HCT116 (cell line): ENCODE results near the gene CDK14. TPM values are rescaled to one million over a fixed set of nuclear protein-coding genes. Genes with fewer than 3 reads are reported as not detected.

Experiments
- ATAC-seq: fragments of 200-7000 bp; cut with Tn5 transposase; 2 replicates; pipeline ENCODE4 v1.9.1; 2020; ENCODE audit warnings: mild to moderate bottlenecking, moderate library complexity
- BruUV-seq: library from RNA; stranded (reverse); fragments of 400-500 nt; replicated peaks from 2 replicates; lab custom pipeline; 2021; lab: Mats Ljungman, UMichigan
- CTCF ChIA-PET: fragments of 300-600 bp; sonication (Branson Sonifier 250); formaldehyde crosslinking; loops from one replicate; lab custom pipeline; 2021; ENCODE audit warnings: antibody characterized with exemption; lab: Charles Lee
- POLR2A ChIA-PET: fragments of 300-600, 350-600 bp; sonication (Branson Sonifier 250); formaldehyde crosslinking; loops from one replicate; lab custom pipeline; 2021; ENCODE audit warnings: antibody characterized with exemption; lab: Charles Lee
- RAD21 ChIA-PET, 2 experiments: fragments of 300-600 bp; sonication (Branson Sonifier 250); formaldehyde crosslinking; loops; one replicate each; lab custom pipeline; 2023; ENCODE audit warnings: low total read pairs in 2 of 2; ENCODE audit not compliant: uncharacterized antibody in 2 of 2, unreplicated experiment in 2 of 2, low non-redundant PET in 1 of 2; lab: Charles Lee
- DNase-seq: peaks from one replicate; pipeline ENCODE4 v3.0.0-alpha.2; 2010; ENCODE audit warnings: low read depth, low spot score
- H2AFZ ChIP-seq: fragments of 200-600 bp; shearing (Covaris generic), sonication (generic); 2 replicates; pipeline ENCODE4 v1.6.1; 2017; ENCODE audit warnings: low read depth, mixed run types, mixed read lengths, antibody characterized with exemption, low read length; ENCODE audit not compliant: poor library complexity, severe bottlenecking
- H3K27ac ChIP-seq: 2 replicates; pipeline ENCODE4 v1.5.1; 2012; ENCODE audit warnings: low read depth, low read length
- H3K27me3 ChIP-seq: fragments of 200-600 bp; sonication (generic); 2 replicates; pipeline ENCODE4 v1.6.1; 2016; ENCODE audit warnings: mixed run types, low read length, mixed read lengths; ENCODE audit not compliant: insufficient read depth
- H3K36me3 ChIP-seq, 2 experiments: fragments of 200-500 bp in 1 of 2; fragments of 200-600 bp in 1 of 2; sonication (Bioruptor generic) in 1 of 2; sonication (generic) in 1 of 2; 2 replicates each; pipeline versions ENCODE4 v1.5.1 to v1.6.1; 2014 to 2016; ENCODE audit warnings: low read length in 2 of 2, inconsistent platforms in 1 of 2, mixed read lengths in 1 of 2, mixed run types in 1 of 2; ENCODE audit not compliant: insufficient read depth in 2 of 2, control insufficient read depth in 1 of 2
- H3K4me1 ChIP-seq, 2 experiments: fragments of 200-600 bp in 1 of 2; sonication (generic) in 1 of 2; 2 replicates each; pipeline versions ENCODE4 v1.5.1 to v1.6.1; 2012 to 2017; ENCODE audit warnings: low read length in 2 of 2, inconsistent platforms in 1 of 2, mild to moderate bottlenecking in 1 of 2, mixed read lengths in 1 of 2, mixed run types in 1 of 2, moderate library complexity in 1 of 2; ENCODE audit not compliant: insufficient read depth in 2 of 2, control insufficient read depth in 1 of 2
- H3K4me2 ChIP-seq: fragments of 200-600 bp; sonication (generic); 2 replicates; pipeline ENCODE4 v1.6.1; 2017; ENCODE audit warnings: mixed run types, low read length, mixed read lengths
- H3K4me3 ChIP-seq, 2 experiments: fragments of 200-600 bp in 1 of 2; sonication (generic) in 1 of 2; replicated peaks in 1 of 2; 2 replicates each; pipeline ENCODE4 v1.5.1; 2011 to 2016; ENCODE audit warnings: low read length in 2 of 2, control low read depth in 1 of 2, low read depth in 1 of 2, mild to moderate bottlenecking in 1 of 2, mixed read lengths in 1 of 2, mixed run types in 1 of 2
- H3K79me2 ChIP-seq: fragments of 200-600 bp; sonication (generic); 2 replicates; pipeline ENCODE4 v1.6.1; 2017; ENCODE audit warnings: mild to moderate bottlenecking, mixed run types, low read length, moderate library complexity, mixed read lengths; ENCODE audit not compliant: insufficient read depth
- H3K9ac ChIP-seq: fragments of 200-600 bp; sonication (generic); 2 replicates; pipeline ENCODE4 v1.6.1; 2016; ENCODE audit warnings: low read length, mixed read lengths
- H3K9me2 ChIP-seq: fragments of 200-600 bp; sonication (generic), shearing (Covaris generic); 2 replicates; pipeline ENCODE4 v1.6.1; 2017; ENCODE audit warnings: mixed run types, mild to moderate bottlenecking, moderate library complexity; ENCODE audit not compliant: insufficient read depth
- H3K9me3 ChIP-seq, 2 experiments: fragments of 200-500 bp in 1 of 2; fragments of 200-600 bp in 1 of 2; sonication (Bioruptor generic) in 1 of 2; sonication (generic) in 1 of 2; 2 replicates each; pipeline ENCODE4 v1.6.1; 2014 to 2017; ENCODE audit warnings: low read length in 2 of 2, mixed read lengths in 2 of 2, inconsistent platforms in 1 of 2, low read depth in 1 of 2, mild to moderate bottlenecking in 1 of 2, mixed run types in 1 of 2, moderate library complexity in 1 of 2; ENCODE audit not compliant: control insufficient read depth in 1 of 2, insufficient read depth in 1 of 2
- H4K20me1 ChIP-seq: fragments of 200-600 bp; sonication (generic), shearing (Covaris generic); 2 replicates; pipeline ENCODE4 v1.6.1; 2017; ENCODE audit warnings: mixed run types, mild to moderate bottlenecking, moderate library complexity; ENCODE audit not compliant: insufficient read depth
- CBX3 ChIP-seq: IDR thresholded peaks from 2 replicates; pipeline ENCODE4 v1.6.1; 2012; ENCODE audit warnings: low read depth
- CEBPB ChIP-seq: IDR thresholded peaks from 2 replicates; pipeline ENCODE4 v1.6.1; 2012; ENCODE audit warnings: low read depth
- EGR1 ChIP-seq: IDR thresholded peaks from 2 replicates; pipeline ENCODE4 v1.6.1; 2012; ENCODE audit warnings: low read depth
- ELF1 ChIP-seq: IDR thresholded peaks from 2 replicates; pipeline ENCODE4 v1.6.1; 2012; ENCODE audit warnings: low read depth, borderline replicate concordance
- EZH2 ChIP-seq: fragments of 200-600 bp; sonication (generic); IDR thresholded peaks from 2 replicates; pipeline ENCODE4 v1.6.1; 2017; ENCODE audit warnings: antibody characterized with exemption, mixed run types
- EZH2phosphoT487 ChIP-seq: fragments of 200-600 bp; IDR thresholded peaks from 2 replicates; pipeline ENCODE4 v1.6.1; 2018; ENCODE audit warnings: antibody characterized with exemption, borderline replicate concordance
- POLR2A ChIP-seq: IDR thresholded peaks from 2 replicates; pipeline ENCODE4 v1.7.0; 2011; ENCODE audit warnings: borderline replicate concordance; ENCODE audit not compliant: insufficient read depth, insufficient read length; ENCODE audit errors: extremely low read depth
- POLR2AphosphoS5 ChIP-seq: IDR thresholded peaks from 2 replicates; pipeline ENCODE4 v1.6.1; 2011; ENCODE audit warnings: mild to moderate bottlenecking, low read depth, low read length, moderate library complexity
- RAD21 ChIP-seq: IDR thresholded peaks from 2 replicates; pipeline ENCODE4 v1.6.1; 2012; ENCODE audit warnings: low read depth, mild to moderate bottlenecking
- SIN3A ChIP-seq: IDR thresholded peaks from 2 replicates; pipeline ENCODE4 v1.6.1; 2012; ENCODE audit warnings: low read depth
- SP1 ChIP-seq: IDR thresholded peaks from 2 replicates; pipeline ENCODE4 v1.6.1; 2012; ENCODE audit warnings: low read depth
- YY1 ChIP-seq: IDR thresholded peaks from 2 replicates; pipeline ENCODE4 v1.6.1; 2011; ENCODE audit warnings: low read length, low read depth, moderate library complexity, mild to moderate bottlenecking; ENCODE audit not compliant: insufficient replicate concordance; ENCODE audit errors: extremely low read depth
- ZNF274 ChIP-seq: fragments of 200-500 bp; sonication (Bioruptor generic); IDR thresholded peaks from 2 replicates; pipeline ENCODE4 v1.6.1; 2014; ENCODE audit warnings: mild to moderate bottlenecking, low read depth, low read length, inconsistent platforms
- intact Hi-C: fragments of 100-400 bp; cut with micrococcal nuclease; formaldehyde crosslinking; loops from 2 replicates; pipeline ENCODE4 v1.10.0; 2022
- total RNA-seq: library from RNA; stranded (reverse); gene quantifications from one replicate; pipeline ENCODE4 v1.2.1, GENCODE V29; 2021; ENCODE audit not compliant: unreplicated experiment
- TF ChIP-seq, protein P1 (sequence below): IDR thresholded peaks from 2 replicates; pipeline ENCODE4 v1.6.1; 2012; ENCODE audit warnings: low read depth
- TF ChIP-seq, protein P2 (sequence below): IDR thresholded peaks from 2 replicates; pipeline ENCODE4 v1.6.1; 2012
- TF ChIP-seq, protein P3 (sequence below): IDR thresholded peaks from 2 replicates; pipeline ENCODE4 v1.6.1; 2012
- TF ChIP-seq, protein P4 (sequence below), 3 experiments: fragments of 200-600 bp in 1 of 3; sonication (generic) in 1 of 3; IDR thresholded peaks in 2 of 3; conservative IDR thresholded peaks in 1 of 3; 2 replicates each; pipeline ENCODE4 v1.5.1; 2012 to 2017; ENCODE audit warnings: low read depth in 2 of 3, low read length in 2 of 3, antibody characterized with exemption in 1 of 3, borderline replicate concordance in 1 of 3, control low read depth in 1 of 3, mild to moderate bottlenecking in 1 of 3, mixed read lengths in 1 of 3, mixed run types in 1 of 3, moderate library complexity in 1 of 3; ENCODE audit not compliant: insufficient read depth in 1 of 3
- TF ChIP-seq, protein P5 (sequence below): IDR thresholded peaks from 2 replicates; pipeline ENCODE4 v1.6.1; 2011; ENCODE audit warnings: mild to moderate bottlenecking, low read length, moderate library complexity; ENCODE audit not compliant: insufficient replicate concordance; ENCODE audit errors: extremely low read depth

The CDK14 gene
- total RNA-seq, 1 experiment from 2014 or later: 10.2 TPM

DNA sequence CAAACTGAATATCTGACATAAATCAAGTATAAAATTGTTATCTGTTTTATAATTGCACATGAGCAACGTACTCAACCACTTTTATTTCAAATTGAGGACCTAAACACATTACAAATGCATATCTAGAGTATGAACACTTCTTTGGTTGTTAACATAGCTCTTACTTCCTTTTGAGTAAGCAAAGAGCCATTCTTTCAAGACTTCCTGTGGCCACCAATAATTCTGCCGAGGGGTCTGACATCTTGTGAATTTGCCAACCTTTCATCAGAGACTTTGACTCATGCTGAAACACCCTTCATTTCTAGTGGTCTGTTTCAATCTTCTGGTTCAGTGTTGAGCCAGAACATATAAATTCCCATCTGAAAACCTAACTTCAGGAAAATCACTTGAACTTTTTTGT lies 59.4 kb downstream of the CDK14 start:
- H3K27ac ChIP-seq: no peak overlapping the region
- no peaks in the 10 kb centered on the region for H3K27me3 ChIP-seq
- H3K4me2 ChIP-seq: no peak overlapping the region
- ChIA-PET RAD21 (no interaction called here), POLR2A (no interaction called here), CTCF (no interaction called here)
- H3K9me2 ChIP-seq: no peaks in the 10 kb centered on the region
- TF ChIP-seq, protein P1, sequence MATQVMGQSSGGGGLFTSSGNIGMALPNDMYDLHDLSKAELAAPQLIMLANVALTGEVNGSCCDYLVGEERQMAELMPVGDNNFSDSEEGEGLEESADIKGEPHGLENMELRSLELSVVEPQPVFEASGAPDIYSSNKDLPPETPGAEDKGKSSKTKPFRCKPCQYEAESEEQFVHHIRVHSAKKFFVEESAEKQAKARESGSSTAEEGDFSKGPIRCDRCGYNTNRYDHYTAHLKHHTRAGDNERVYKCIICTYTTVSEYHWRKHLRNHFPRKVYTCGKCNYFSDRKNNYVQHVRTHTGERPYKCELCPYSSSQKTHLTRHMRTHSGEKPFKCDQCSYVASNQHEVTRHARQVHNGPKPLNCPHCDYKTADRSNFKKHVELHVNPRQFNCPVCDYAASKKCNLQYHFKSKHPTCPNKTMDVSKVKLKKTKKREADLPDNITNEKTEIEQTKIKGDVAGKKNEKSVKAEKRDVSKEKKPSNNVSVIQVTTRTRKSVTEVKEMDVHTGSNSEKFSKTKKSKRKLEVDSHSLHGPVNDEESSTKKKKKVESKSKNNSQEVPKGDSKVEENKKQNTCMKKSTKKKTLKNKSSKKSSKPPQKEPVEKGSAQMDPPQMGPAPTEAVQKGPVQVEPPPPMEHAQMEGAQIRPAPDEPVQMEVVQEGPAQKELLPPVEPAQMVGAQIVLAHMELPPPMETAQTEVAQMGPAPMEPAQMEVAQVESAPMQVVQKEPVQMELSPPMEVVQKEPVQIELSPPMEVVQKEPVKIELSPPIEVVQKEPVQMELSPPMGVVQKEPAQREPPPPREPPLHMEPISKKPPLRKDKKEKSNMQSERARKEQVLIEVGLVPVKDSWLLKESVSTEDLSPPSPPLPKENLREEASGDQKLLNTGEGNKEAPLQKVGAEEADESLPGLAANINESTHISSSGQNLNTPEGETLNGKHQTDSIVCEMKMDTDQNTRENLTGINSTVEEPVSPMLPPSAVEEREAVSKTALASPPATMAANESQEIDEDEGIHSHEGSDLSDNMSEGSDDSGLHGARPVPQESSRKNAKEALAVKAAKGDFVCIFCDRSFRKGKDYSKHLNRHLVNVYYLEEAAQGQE: no peak
- TF ChIP-seq, protein P2, sequence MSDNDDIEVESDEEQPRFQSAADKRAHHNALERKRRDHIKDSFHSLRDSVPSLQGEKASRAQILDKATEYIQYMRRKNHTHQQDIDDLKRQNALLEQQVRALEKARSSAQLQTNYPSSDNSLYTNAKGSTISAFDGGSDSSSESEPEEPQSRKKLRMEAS: no peak
- no peak for TF ChIP-seq POLR2AphosphoS5
- TF ChIP-seq, protein P3, sequence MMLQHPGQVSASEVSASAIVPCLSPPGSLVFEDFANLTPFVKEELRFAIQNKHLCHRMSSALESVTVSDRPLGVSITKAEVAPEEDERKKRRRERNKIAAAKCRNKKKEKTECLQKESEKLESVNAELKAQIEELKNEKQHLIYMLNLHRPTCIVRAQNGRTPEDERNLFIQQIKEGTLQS: no peak
- TF ChIP-seq CBX3: no peak
- no peak for TF ChIP-seq EGR1
- TF ChIP-seq EZH2phosphoT487: no peak
- no peak for TF ChIP-seq ELF1
- TF ChIP-seq, protein P4, sequence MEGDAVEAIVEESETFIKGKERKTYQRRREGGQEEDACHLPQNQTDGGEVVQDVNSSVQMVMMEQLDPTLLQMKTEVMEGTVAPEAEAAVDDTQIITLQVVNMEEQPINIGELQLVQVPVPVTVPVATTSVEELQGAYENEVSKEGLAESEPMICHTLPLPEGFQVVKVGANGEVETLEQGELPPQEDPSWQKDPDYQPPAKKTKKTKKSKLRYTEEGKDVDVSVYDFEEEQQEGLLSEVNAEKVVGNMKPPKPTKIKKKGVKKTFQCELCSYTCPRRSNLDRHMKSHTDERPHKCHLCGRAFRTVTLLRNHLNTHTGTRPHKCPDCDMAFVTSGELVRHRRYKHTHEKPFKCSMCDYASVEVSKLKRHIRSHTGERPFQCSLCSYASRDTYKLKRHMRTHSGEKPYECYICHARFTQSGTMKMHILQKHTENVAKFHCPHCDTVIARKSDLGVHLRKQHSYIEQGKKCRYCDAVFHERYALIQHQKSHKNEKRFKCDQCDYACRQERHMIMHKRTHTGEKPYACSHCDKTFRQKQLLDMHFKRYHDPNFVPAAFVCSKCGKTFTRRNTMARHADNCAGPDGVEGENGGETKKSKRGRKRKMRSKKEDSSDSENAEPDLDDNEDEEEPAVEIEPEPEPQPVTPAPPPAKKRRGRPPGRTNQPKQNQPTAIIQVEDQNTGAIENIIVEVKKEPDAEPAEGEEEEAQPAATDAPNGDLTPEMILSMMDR (IDR thresholded peaks at IDR 0.05 in 2 of 3, conservative IDR thresholded peaks at IDR 0.05 in 1 of 3; ENCODE audit: borderline replicate concordance in 1 of 3, insufficient read depth in 1 of 3, low read depth in 2 of 3, low read length in 2 of 3): no peak
- TF ChIP-seq, protein P5, sequence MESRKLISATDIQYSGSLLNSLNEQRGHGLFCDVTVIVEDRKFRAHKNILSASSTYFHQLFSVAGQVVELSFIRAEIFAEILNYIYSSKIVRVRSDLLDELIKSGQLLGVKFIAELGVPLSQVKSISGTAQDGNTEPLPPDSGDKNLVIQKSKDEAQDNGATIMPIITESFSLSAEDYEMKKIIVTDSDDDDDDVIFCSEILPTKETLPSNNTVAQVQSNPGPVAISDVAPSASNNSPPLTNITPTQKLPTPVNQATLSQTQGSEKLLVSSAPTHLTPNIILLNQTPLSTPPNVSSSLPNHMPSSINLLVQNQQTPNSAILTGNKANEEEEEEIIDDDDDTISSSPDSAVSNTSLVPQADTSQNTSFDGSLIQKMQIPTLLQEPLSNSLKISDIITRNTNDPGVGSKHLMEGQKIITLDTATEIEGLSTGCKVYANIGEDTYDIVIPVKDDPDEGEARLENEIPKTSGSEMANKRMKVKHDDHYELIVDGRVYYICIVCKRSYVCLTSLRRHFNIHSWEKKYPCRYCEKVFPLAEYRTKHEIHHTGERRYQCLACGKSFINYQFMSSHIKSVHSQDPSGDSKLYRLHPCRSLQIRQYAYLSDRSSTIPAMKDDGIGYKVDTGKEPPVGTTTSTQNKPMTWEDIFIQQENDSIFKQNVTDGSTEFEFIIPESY: no peak
- TF ChIP-seq SIN3A: no peak
- TF ChIP-seq EZH2: no peak
- TF ChIP-seq POLR2A: no peak
- TF ChIP-seq YY1: no peak
- TF ChIP-seq SP1: no peak
- TF ChIP-seq RAD21: no peak
- no peak for TF ChIP-seq CEBPB
- TF ChIP-seq ZNF274: no peak
- H2AFZ ChIP-seq: no peak overlapping the region
- H3K36me3 ChIP-seq: no peaks in the 10 kb centered on the region
- no peaks in the 10 kb centered on the region for H3K9me3 ChIP-seq
- DNase-seq (no peak), ATAC-seq (no peak)
- H4K20me1 ChIP-seq: no peaks in the 10 kb centered on the region
- intact Hi-C loops: no loop called here
- no TSS peak for BruUV-seq
- H3K4me1 ChIP-seq: no peaks in the 10 kb centered on the region
- no peak overlapping the region for H3K9ac ChIP-seq
- no peaks in the 10 kb centered on the region for H3K79me2 ChIP-seq
- H3K4me3 ChIP-seq: no peak overlapping the region
